SK-N-SH (cell line): Measurements from ENCODE around the gene APC2.

Source experiments
- MXI1 ChIP-seq: IDR thresholded peaks from 2 replicates; pipeline ENCODE4 v1.6.1; 2012; ENCODE audit warnings: mild to moderate bottlenecking, low read depth, low read length, improper control_type of control experiment
- SMC3 ChIP-seq: IDR thresholded peaks from 2 replicates; pipeline ENCODE4 v1.6.1; 2012; ENCODE audit warnings: low read depth, low read length, improper control_type of control experiment
- YY1 ChIP-seq: IDR thresholded peaks from 2 replicates; pipeline ENCODE4 v1.4.0; 2012; ENCODE audit warnings: low read depth, mild to moderate bottlenecking
- TF ChIP-seq, protein P1 (sequence below): fragments of 200-600 bp; sonication (generic); IDR thresholded peaks from 2 replicates; pipeline ENCODE4 v1.6.1; 2017; ENCODE audit warnings: antibody characterized with exemption, mild to moderate bottlenecking, moderate library complexity
- TF ChIP-seq, protein P2 (sequence below): IDR thresholded peaks from 2 replicates; pipeline ENCODE4 v1.4.0; 2012; ENCODE audit warnings: low read depth, borderline replicate concordance

DNA sequence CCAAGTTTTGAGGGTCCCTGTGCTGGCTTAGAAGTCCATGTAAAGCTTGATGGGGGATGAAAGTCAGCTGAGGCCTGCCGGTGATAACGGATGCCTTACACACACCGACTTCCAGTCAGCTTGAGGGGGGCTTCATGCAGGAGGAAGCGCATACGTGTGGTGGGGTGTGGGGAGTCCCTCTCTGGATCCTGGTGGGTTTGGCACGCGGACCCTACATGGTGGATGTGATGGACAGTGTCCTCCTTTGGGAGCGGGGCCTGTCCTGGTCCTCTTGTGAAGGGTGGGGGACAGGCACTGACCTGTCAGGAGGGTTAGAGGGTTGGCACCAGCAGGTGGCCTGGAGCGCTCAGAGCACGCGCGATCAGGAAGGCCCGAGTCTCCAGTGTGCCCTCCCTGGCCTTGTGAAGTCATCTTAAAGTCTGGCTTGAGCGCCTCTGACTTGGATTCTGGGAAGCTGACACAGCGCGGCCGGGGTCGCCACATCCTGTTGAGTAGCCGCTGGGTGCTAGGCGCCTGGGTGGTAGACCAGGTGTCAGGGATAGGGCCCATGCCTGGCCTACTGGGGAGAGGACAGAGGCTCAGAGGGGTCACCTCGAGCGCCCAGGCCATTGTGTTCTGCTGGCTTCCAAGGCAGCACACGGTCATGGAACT is 39.7 kb upstream of the APC2 start:
- no peak for TF ChIP-seq SMC3
- TF ChIP-seq, protein P1, sequence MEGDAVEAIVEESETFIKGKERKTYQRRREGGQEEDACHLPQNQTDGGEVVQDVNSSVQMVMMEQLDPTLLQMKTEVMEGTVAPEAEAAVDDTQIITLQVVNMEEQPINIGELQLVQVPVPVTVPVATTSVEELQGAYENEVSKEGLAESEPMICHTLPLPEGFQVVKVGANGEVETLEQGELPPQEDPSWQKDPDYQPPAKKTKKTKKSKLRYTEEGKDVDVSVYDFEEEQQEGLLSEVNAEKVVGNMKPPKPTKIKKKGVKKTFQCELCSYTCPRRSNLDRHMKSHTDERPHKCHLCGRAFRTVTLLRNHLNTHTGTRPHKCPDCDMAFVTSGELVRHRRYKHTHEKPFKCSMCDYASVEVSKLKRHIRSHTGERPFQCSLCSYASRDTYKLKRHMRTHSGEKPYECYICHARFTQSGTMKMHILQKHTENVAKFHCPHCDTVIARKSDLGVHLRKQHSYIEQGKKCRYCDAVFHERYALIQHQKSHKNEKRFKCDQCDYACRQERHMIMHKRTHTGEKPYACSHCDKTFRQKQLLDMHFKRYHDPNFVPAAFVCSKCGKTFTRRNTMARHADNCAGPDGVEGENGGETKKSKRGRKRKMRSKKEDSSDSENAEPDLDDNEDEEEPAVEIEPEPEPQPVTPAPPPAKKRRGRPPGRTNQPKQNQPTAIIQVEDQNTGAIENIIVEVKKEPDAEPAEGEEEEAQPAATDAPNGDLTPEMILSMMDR: no peak
- TF ChIP-seq, protein P2, sequence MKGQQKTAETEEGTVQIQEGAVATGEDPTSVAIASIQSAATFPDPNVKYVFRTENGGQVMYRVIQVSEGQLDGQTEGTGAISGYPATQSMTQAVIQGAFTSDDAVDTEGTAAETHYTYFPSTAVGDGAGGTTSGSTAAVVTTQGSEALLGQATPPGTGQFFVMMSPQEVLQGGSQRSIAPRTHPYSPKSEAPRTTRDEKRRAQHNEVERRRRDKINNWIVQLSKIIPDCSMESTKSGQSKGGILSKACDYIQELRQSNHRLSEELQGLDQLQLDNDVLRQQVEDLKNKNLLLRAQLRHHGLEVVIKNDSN: no peak
- TF ChIP-seq MXI1: no peak
- no peak for TF ChIP-seq YY1
